ENCODE data around the gene CLMN. TPM values are rescaled to one million over a fixed set of nuclear protein-coding genes. Genes with fewer than 3 reads are reported as not detected.

CLMN gene
- total and polyA plus RNA-seq, 2 of the 4 experiments (the other 2 are of a cell fraction) = 0.10 to 0.18 TPM

DNA sequence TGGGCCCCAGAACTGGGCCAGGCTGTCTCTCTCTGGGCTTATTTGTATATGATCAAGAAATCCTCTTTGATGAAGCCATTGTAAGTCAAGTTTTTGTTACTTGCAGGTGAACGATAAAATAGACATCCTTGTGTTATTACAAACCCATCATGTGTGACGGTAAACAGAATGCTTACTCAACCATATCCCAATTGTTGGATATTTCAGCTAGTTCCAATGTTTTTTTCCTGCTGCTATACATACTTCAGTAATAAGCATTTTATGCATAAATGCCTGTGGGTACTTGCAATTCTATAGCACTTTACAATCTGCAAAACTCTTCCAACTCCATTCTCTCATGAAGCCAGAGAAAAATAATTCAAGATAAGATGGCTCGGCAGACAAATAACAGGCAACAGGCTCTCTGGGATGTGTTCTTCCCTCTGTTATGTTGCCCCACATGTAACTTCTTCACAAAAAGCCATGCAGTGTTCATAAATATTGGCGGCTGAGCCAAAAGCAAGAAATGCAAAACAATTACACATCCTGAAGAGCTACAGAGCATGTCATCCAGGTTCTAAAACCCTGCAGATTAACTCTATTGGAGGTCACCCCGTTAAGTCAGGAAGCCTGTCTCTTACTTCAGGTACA lies 69.5 kb downstream of the CLMN start:
- no peaks in the 10 kb centered on the region; the same call in 1 of the 2 replicates for H3K27me3 ChIP-seq (ENCODE audit: control insufficient read depth, insufficient read depth, low read length)
- ChIA-PET POLR2A (ENCODE audit: unreplicated experiment) (no interaction called here), CTCF (no interaction called here)
- H3K4me1 ChIP-seq (ENCODE audit: control insufficient read depth, insufficient read depth, low read length) = peaks cover 3% of the 10 kb centered on the region; the same call in 1 of the 2 replicates
- dilution Hi-C loops (cut with HindIII; ENCODE audit: low sequenced_read_pairs, unreplicated experiment) = no loop called here
- intact Hi-C loops (cut with micrococcal nuclease) = no loop called here
- no peaks in the 10 kb centered on the region for H3K9me3 ChIP-seq (ENCODE audit: control insufficient read depth, insufficient read depth, low read length)
- WGBS, 2 experiments (ENCODE audit: extremely low coverage in 2 of 2, insufficient read length in 1 of 2) = no CpG with 5 or more reads among the region's 5 CpGs
- H2BK15ac ChIP-seq (ENCODE audit: low read depth, low read length) = no peak overlapping the region
- no peak for DNase-seq
- no peaks in the 10 kb centered on the region for H3K36me3 ChIP-seq (ENCODE audit: control insufficient read depth, insufficient read depth, low read length)
- no peak for ATAC-seq (ENCODE audit: low read depth)
- no peak overlapping the region for H2AFZ ChIP-seq (replicated peaks; ENCODE audit: low read length, poor library complexity)
- no peaks in the 10 kb centered on the region for H3K9me1 ChIP-seq (ENCODE audit: insufficient read depth, low read length)
- in situ Hi-C loops (cut with MboI; ENCODE audit: low sequenced_read_pairs) = no loop called here
- H4K20me1 ChIP-seq (ENCODE audit: insufficient read depth, low read length) = no peaks in the 10 kb centered on the region
- H2BK5ac ChIP-seq (ENCODE audit: low read depth, low read length, poor library complexity, severe bottlenecking) = no peak overlapping the region
- no peak overlapping the region for H3K4me3 ChIP-seq (ENCODE audit: insufficient read depth, low read depth, low read length)
- no peak overlapping the region for H2AK9ac ChIP-seq (replicated peaks; ENCODE audit: low read depth, low read length, poor library complexity)
- TF ChIP-seq RCOR1 (IDR thresholded peaks at IDR 0.05; ENCODE audit: insufficient replicate concordance, low read length) = no peak
- TF ChIP-seq, protein P1, sequence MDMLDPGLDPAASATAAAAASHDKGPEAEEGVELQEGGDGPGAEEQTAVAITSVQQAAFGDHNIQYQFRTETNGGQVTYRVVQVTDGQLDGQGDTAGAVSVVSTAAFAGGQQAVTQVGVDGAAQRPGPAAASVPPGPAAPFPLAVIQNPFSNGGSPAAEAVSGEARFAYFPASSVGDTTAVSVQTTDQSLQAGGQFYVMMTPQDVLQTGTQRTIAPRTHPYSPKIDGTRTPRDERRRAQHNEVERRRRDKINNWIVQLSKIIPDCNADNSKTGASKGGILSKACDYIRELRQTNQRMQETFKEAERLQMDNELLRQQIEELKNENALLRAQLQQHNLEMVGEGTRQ (IDR thresholded peaks at IDR 0.05; ENCODE audit: low read depth, low read length) = no peak
- TF ChIP-seq CEBPB (IDR thresholded peaks at IDR 0.05; ENCODE audit: low read depth, low read length) = no peak
- TF ChIP-seq MXI1 (IDR thresholded peaks at IDR 0.05; ENCODE audit: borderline replicate concordance, low read depth, low read length) = no peak
- no peak for TF ChIP-seq NFE2L2 (IDR thresholded peaks at IDR 0.05; ENCODE audit: low read depth, low read length)
- TF ChIP-seq BHLHE40 (IDR thresholded peaks at IDR 0.05; ENCODE audit: low read depth, low read length) = no peak
- TF ChIP-seq SMC3 (IDR thresholded peaks at IDR 0.05; ENCODE audit: low read depth, low read length) = no peak
- no peak for TF ChIP-seq RAD21 (IDR thresholded peaks at IDR 0.05; ENCODE audit: low read length)
- TF ChIP-seq, protein P2, sequence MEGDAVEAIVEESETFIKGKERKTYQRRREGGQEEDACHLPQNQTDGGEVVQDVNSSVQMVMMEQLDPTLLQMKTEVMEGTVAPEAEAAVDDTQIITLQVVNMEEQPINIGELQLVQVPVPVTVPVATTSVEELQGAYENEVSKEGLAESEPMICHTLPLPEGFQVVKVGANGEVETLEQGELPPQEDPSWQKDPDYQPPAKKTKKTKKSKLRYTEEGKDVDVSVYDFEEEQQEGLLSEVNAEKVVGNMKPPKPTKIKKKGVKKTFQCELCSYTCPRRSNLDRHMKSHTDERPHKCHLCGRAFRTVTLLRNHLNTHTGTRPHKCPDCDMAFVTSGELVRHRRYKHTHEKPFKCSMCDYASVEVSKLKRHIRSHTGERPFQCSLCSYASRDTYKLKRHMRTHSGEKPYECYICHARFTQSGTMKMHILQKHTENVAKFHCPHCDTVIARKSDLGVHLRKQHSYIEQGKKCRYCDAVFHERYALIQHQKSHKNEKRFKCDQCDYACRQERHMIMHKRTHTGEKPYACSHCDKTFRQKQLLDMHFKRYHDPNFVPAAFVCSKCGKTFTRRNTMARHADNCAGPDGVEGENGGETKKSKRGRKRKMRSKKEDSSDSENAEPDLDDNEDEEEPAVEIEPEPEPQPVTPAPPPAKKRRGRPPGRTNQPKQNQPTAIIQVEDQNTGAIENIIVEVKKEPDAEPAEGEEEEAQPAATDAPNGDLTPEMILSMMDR (conservative IDR thresholded peaks at IDR 0.05; ENCODE audit: low read depth, low read length) = no peak
- no peak for TF ChIP-seq CHD1 (IDR thresholded peaks at IDR 0.05; ENCODE audit: low read depth, low read length)
- TF ChIP-seq POLR2A (IDR thresholded peaks at IDR 0.05; ENCODE audit: low read depth, low read length) = no peak
- TF ChIP-seq MAFK (IDR thresholded peaks at IDR 0.05; ENCODE audit: low read depth, low read length) = no peak
- no peak for TF ChIP-seq FOS (IDR thresholded peaks at IDR 0.05; ENCODE audit: low read depth, low read length)
- no peak for TF ChIP-seq MAZ (IDR thresholded peaks at IDR 0.05; ENCODE audit: borderline replicate concordance, low read depth, low read length)
- TF ChIP-seq, protein P3, sequence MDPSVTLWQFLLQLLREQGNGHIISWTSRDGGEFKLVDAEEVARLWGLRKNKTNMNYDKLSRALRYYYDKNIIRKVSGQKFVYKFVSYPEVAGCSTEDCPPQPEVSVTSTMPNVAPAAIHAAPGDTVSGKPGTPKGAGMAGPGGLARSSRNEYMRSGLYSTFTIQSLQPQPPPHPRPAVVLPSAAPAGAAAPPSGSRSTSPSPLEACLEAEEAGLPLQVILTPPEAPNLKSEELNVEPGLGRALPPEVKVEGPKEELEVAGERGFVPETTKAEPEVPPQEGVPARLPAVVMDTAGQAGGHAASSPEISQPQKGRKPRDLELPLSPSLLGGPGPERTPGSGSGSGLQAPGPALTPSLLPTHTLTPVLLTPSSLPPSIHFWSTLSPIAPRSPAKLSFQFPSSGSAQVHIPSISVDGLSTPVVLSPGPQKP (IDR thresholded peaks at IDR 0.05; ENCODE audit: borderline replicate concordance, low read depth, low read length) = no peak
- TF ChIP-seq RFX5 (IDR thresholded peaks at IDR 0.05; ENCODE audit: low read depth, low read length) = no peak
- no peak overlapping the region for H3K18ac ChIP-seq (ENCODE audit: low read depth, low read length)
- no peak overlapping the region for H3K23ac ChIP-seq (ENCODE audit: low read depth, low read length)
- no peak overlapping the region for H2AK5ac ChIP-seq (ENCODE audit: low read depth, low read length)
- H3K56ac ChIP-seq (ENCODE audit: extremely low read depth, insufficient read depth, low read length) = no peak overlapping the region
- no peak overlapping the region for H2BK20ac ChIP-seq (ENCODE audit: low read depth, low read length)
- H3K14ac ChIP-seq (replicated peaks; ENCODE audit: low read depth, low read length) = no peak overlapping the region
- H4K5ac ChIP-seq (ENCODE audit: low read depth, low read length) = no peak overlapping the region
- H3K4me2 ChIP-seq (ENCODE audit: low read depth, low read length) = no peak overlapping the region
- H4K8ac ChIP-seq (ENCODE audit: low read depth in 2 of 2, low read length in 2 of 2) = no peak overlapping the region
- H2BK120ac ChIP-seq (ENCODE audit: low read depth, low read length) = no peak overlapping the region
- H3K79me1 ChIP-seq (ENCODE audit: low read depth in 1 of 2, low read length in 2 of 2) = no peaks in the 10 kb centered on the region
- no TSS peak for BruUV-seq (replicated peaks)
- no peak overlapping the region for H3K4ac ChIP-seq (ENCODE audit: low read depth, low read length)
- no peak overlapping the region for H3K9ac ChIP-seq (ENCODE audit: low read depth, low read length)
- no peak overlapping the region for H3K27ac ChIP-seq (ENCODE audit: insufficient read depth, low read length)
- H4K91ac ChIP-seq (ENCODE audit: insufficient read depth, low read depth, low read length) = no peak overlapping the region

Measured in IMR-90 (cell line).